Right lobe of liver (tissue), 6 donors: ENCODE data around the gene KCNT1. TPM values are rescaled to one million over a fixed set of nuclear protein-coding genes. Genes with fewer than 3 reads are reported as not detected.
A peak's percentile ranks its signal among the peaks of the same experiment; 100 is the strongest.

Experiments
- ATAC-seq, 4 donors: fragments of 200-7000 bp; cut with Tn5 transposase; one replicate each; pipeline ENCODE4 v1.9.1; 2020; ENCODE audit warnings: mild to moderate bottlenecking in 4 of 4, moderate library complexity in 4 of 4
- DNase-seq, 3 donors: peaks; one replicate each; pipeline ENCODE4 v3.0.0-alpha.2; 2020
- H3K27ac ChIP-seq, 3 donors: fragments of 200-600 bp; one replicate each; pipeline ENCODE4 v1.8.0; 2022
- H3K27me3 ChIP-seq, 2 donors: fragments of 200-600 bp; one replicate each; pipeline ENCODE4 v1.8.0; 2022
- H3K36me3 ChIP-seq, 4 donors: fragments of 200-600 bp; sonication (generic) in 1 of 4; one replicate each; pipeline versions ENCODE4 v1.5.1 to v1.8.0; 2017 to 2022; ENCODE audit warnings: control low read depth in 1 of 4
- H3K4me1 ChIP-seq, 4 donors: fragments of 200-600 bp; sonication (generic) in 1 of 4; one replicate each; pipeline versions ENCODE4 v1.5.1 to v1.8.0; 2017 to 2022; ENCODE audit warnings: control low read depth in 1 of 4
- H3K4me3 ChIP-seq, 3 donors: fragments of 200-600 bp; one replicate each; pipeline ENCODE4 v1.8.0; 2022
- H3K9me3 ChIP-seq, 4 donors: fragments of 200-600 bp; sonication (generic) in 1 of 4; one replicate each; pipeline versions ENCODE4 v1.5.1 to v1.8.0; 2017 to 2022; ENCODE audit warnings: control low read depth in 1 of 4
- CTCF ChIP-seq, 4 donors: fragments of 200-600 bp in 3 of 4; fragments of 450-650 bp in 1 of 4; IDR thresholded peaks; one replicate each; pipeline versions ENCODE4 v1.5.1 to v1.8.0; 2016 to 2022; ENCODE audit warnings: antibody characterized with exemption in 4 of 4, mild to moderate bottlenecking in 2 of 4
- POLR2A ChIP-seq: fragments of 450-650 bp; IDR thresholded peaks from one replicate; pipeline ENCODE4 v1.6.1; 2017; ENCODE audit warnings: antibody characterized with exemption, mild to moderate bottlenecking
- WGBS: methylation state at CpG from one replicate; pipeline ENCODE4 v1.1.6; 2018; ENCODE audit warnings: low coverage, low lambda C conversion rate; ENCODE audit not compliant: insufficient coverage; ENCODE audit errors: missing lambda C conversion rate; 5-methylcytosine and 5-hydroxymethylcytosine counted together
- intact Hi-C, 2 donors: fragments of 100-400 bp; cut with DNase I; formaldehyde crosslinking; loops; one replicate each; pipeline versions ENCODE4 v1.11.2 to v1.14.1; 2022
- total RNA-seq, 6 experiments: library from RNA; depleted of rRNA in 2 of 6; stranded (reverse); fragments of >200 nt in 2 of 6; fragmentation: NEBNext Ultra II Directional in 3 of 6; extraction: Animal tissue kit (Norgen Biotek cat#: 25700) in 3 of 6; gene quantifications; one replicate each; pipeline versions ENCODE4 v1.1.0 to v1.2.4, GENCODE V29; 2016 to 2023
- donor health status: DM: no; HTN: yes; CAD: no.
- donor health status: DM: no; HTN: no; CAD: no.
- donor health status: DM: no; HTN: no; CAD: no.
- donor health status: DM: no; HTN: yes; CAD: no.
- donor health status: DM: no; HTN: yes; CAD: no.

KCNT1 gene
- total RNA-seq, 6 experiments from 2014 or later = not detected

DNA sequence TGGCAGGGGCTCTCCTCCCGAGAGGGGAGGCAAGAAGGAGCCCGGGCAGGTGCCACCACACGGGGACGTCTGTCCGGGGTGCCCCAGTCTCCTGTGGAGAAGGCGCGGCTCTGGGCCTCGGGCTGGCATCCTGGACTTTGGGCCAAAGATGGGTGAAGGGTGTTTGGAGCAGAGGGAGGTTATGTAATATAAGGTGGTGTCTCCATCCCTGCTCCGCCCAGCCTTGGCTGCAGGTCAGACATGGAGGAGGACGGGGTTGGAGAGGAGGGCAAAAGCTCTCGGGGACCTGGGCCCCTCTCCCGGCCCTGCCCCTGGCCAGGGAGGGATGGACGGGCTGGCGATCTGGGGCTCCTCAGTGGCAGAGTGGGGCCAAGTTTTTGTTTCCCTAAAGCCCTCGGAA is 1.5 kb upstream of the KCNT1 start:
- H3K36me3 ChIP-seq = no peaks in the 10 kb centered on the region
- intact Hi-C loops = no loop called here
- DNase-seq (no peak), ATAC-seq (peak in 1 of 4 donors; percentile 64)
- TF ChIP-seq POLR2A (no peak), CTCF (IDR thresholded peaks at IDR 0.05) (no peak)
- 30% methylated on average over 13 of the region's 15 CpGs for WGBS
- H3K27me3 ChIP-seq = peaks cover 0 to 9% of the 10 kb centered on the region in 2 donors
- peaks cover 0 to 5% (median 0%) of the 10 kb centered on the region in 4 donors for H3K4me1 ChIP-seq
- H3K27ac ChIP-seq = no peak overlapping the region
- H3K9me3 ChIP-seq = no peaks in the 10 kb centered on the region
- H3K4me3 ChIP-seq = no peak overlapping the region

GRCh38 chr9:135701067-135701958 is 672 bp upstream of the KCNT1 start:
- Histone ChIP-seq H3K27ac (no peak overlapping the region), H3K9me3 (no peaks in the 10 kb centered on the region), H3K27me3 (peaks cover 0 to 9% of the 10 kb centered on the region in 2 donors), H3K36me3 (no peaks in the 10 kb centered on the region), H3K4me3 (no peak overlapping the region), H3K4me1 (peaks cover 0 to 5% (median 0%) of the 10 kb centered on the region in 4 donors)
- ATAC-seq = no peak
- no peak for DNase-seq
- intact Hi-C loops = no loop called here
- WGBS = 7% methylated on average over 17 of the region's 40 CpGs
- TF ChIP-seq POLR2A (no peak), CTCF (IDR thresholded peaks at IDR 0.05) (no peak)

DNA sequence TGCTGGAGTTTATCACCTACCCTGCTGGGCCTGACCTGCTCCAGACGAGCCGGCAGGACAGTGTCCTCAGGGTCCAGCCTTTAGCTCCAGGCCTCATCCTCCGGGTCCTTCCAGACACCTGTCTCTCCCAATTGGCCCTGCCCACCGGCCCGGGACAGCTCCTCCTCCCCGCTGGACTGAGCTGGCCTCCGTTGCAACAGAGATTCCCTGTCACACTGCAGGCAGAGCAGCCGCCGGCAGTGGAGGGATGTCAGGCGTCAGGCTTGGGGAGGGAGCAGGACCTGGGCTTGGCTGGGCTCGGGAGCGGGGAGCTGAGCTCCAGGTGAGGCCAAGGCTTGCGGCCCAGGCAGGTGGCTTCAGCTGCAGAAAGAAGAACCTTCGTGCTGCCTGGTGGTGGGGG is 1.7 kb downstream of the KCNT1 start:
- intact Hi-C loops = no loop called here
- Histone ChIP-seq H3K4me3 (no peak overlapping the region), H3K4me1 (peaks cover 0 to 5% (median 0%) of the 10 kb centered on the region in 4 donors), H3K36me3 (no peaks in the 10 kb centered on the region), H3K27me3 (peaks cover 0 to 9% of the 10 kb centered on the region in 2 donors), H3K27ac (no peak overlapping the region), H3K9me3 (no peaks in the 10 kb centered on the region)
- no peak for TF ChIP-seq CTCF (IDR thresholded peaks at IDR 0.05)
- TF ChIP-seq POLR2A = no peak
- ATAC-seq (no peak), DNase-seq (no peak)
- 5% methylated on average over 4 of the region's 14 CpGs for WGBS

DNA sequence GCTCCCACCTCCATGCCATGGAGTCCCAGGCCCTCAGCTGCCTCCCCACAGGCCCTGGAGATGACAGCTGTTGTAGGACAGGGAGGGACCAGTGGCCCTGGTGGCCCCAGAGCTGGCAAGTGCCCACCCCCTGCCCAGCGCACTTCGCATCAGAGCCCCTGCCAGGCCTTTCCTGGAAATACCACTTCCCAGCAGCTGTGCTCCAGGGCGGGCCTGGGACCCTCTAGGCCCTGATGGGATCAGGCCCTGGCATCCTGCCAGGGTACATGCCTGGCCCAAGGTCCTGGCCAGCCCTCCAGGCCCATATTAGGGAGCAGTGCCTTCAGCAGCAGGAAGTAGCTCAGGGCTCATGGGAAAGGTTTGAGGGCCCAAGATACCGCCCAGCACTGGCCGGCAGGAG is 2.5 kb downstream of the KCNT1 start:
- no peak for DNase-seq
- TF ChIP-seq CTCF (IDR thresholded peaks at IDR 0.05) = no peak
- no peak for TF ChIP-seq POLR2A

More for the DNA sequence above, 2.5 kb downstream of the KCNT1 start:
- Histone ChIP-seq H3K27ac (no peak overlapping the region), H3K9me3 (no peaks in the 10 kb centered on the region), H3K4me1 (peaks cover 0 to 5% (median 0%) of the 10 kb centered on the region in 4 donors), H3K4me3 (no peak overlapping the region), H3K36me3 (no peaks in the 10 kb centered on the region), H3K27me3 (peaks cover 0 to 9% of the 10 kb centered on the region in 2 donors)
- no CpG with 5 or more reads among the region's 5 CpGs for WGBS
- ATAC-seq = no peak
- intact Hi-C loops = no loop called here
